NCI-H1930 (cell line): ENCODE data around the gene WFS1.

ENCODE experiments used
- DNase-seq, 2 experiments: peaks; one replicate each; lab custom pipeline; 2025; lab: John Stamatoyannopoulos, UW

Gene WFS1

DNA sequence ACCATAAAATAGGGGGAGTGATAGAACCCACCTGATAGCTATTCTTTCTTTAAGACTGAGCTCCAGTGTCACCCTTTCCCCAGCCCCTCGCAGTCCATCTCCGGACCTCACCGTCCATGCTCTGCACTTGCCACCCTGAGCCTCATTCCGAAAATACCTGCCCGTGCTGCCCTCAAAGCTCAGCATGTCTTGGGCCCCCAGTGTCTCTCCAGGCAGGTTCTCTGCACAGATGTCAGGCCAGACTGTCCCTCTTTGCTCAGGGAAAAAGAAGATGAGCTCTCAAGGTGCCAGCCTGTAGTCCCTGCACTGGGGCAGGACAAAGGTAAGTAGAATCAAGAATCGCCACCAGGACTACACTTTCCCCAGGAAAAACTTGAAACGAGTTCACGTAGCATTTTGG lies 9.8 kb upstream of the WFS1 start:
- DNase-seq: no peak

DNA sequence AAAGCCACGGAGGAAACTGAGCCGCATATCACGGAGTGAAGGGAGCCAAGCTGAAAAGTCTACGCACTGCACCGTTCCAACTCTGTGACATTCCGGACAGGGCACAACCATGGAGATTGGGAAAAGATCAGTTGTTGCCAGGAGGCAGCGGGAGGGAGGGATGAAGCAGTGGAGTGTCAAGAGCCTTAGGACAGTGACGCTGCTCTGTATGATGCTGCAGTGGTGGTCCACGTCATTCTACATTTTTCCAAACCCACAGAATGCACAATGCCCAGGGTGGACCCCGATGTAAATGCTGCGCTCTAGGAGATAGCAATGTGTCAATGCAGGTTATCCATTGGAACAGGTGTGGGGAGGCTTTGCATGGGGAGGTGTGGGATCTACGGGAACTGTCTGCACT lies 7.5 kb upstream of the WFS1 start:
- no peak for DNase-seq

DNA sequence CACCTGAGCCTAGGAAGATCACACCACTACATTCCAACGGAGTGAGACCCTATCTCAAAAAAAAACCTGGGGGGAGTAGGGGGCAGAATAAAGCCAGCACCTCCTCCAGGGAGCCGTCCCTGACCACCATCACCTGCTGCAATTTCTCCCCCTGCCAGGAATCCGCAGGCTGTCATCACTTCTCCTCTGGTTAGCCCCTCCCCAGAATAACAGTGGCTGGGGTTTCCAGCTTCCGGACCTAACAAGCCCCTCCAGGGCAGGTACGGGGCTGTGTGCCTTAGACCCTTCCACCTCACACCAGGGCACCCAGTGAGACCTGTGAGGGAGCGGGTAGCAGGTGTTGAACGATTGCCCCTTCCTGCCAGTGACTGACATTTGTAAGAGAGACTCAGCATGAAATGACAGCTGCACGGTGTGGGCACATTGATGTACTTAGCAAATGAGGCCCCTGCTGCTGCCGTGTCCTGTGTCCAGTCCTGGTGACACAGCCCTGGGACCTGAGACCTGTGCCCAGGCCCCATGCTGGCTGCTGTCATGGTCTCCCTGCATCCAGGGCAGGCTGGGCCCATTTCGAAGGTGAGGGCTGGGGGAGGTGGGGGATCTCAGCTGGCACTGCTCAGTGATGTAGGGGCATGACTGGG lies 6.7 kb upstream of the WFS1 start:
- DNase-seq: no peak

DNA sequence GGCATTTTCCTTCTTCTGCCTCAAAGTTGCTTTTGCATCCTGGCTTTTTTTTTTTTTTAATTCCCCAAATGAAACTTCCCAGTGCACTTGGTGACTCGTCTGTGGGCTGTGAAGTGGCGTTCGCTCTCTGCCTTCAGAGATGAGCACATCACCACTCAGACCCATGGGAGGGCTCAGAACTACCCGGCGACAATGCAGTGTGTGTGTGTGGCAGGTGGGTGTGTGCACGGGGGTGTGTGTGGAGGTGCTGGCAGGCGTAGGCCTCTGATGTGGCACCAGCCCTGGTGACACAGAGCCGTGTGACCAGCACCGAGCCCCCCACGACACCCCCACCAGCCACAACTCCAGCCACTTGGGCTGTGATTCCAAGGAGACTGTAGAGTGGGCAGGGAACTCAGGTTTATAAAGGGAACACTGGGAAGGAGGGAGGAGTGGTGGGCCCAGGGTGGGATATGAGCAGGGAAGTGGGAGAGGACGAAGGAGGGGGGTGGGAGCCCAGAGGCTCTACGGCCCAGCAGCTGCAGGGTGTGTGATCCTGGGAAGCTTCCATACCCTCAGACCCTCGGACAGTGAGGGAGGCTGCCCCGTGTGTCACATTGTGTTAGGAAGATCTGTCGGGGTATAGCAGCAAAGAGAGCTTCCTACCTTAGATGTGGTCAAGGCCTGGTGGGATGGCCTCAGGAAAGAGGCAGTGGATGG lies 6.0 kb upstream of the WFS1 start:
- DNase-seq: no peak

DNA sequence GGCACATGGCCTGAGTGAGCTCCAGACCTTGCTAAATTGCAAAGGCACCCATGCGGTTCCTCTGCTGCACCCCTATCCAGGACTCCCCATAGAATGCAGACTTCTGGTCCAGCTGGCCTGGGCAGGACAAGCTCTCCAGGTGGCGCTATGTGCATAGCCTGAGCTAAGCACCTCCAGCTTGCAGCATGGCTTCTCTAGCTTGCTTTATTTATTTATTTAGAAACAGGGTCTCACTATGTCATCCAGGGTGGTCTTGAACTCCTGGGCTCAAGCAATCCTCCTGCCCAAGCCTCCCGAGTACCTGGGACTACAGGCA lies 5.5 kb upstream of the WFS1 start:
- DNase-seq: peak in 1 of 2 experiments; percentile 21

DNA sequence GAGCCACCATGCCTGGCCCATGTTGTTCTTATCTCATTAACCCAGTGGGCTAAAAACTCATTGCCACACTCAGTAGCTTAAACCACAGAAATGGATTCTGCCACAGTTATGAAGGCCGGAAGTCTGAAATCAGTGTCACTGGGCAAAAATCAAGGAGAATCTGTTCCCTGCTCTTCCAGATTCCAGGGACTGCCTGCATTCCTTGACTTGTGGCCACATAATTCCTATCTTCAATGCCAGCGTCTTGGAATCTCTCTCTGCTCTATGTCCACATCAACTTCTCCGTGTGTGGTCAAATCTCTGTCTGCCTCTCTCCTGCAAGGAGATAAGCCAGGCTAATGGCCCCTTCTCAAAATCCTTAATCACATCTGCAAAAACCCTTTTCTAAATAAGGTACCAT lies 4.1 kb upstream of the WFS1 start:
- no peak for DNase-seq

DNA sequence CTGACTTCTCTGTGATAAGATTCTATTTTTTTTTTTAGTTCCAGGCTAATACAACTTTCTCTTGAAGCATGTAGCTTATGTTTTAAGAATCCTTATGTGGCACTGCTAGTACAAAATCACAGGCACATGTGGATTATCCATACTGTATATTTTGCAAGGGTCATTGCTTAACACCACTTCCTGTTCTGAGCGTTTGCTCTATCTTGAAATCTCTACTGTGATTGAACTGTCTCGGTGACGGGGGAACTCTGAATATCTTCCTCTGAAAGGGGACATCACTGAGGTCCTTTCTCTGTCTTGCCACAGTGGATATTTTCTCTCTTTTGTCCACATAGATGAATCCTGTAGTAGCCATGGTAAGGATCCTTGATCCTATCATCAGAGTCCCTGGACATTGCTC lies 2.1 kb upstream of the WFS1 start:
- DNase-seq: no peak

DNA sequence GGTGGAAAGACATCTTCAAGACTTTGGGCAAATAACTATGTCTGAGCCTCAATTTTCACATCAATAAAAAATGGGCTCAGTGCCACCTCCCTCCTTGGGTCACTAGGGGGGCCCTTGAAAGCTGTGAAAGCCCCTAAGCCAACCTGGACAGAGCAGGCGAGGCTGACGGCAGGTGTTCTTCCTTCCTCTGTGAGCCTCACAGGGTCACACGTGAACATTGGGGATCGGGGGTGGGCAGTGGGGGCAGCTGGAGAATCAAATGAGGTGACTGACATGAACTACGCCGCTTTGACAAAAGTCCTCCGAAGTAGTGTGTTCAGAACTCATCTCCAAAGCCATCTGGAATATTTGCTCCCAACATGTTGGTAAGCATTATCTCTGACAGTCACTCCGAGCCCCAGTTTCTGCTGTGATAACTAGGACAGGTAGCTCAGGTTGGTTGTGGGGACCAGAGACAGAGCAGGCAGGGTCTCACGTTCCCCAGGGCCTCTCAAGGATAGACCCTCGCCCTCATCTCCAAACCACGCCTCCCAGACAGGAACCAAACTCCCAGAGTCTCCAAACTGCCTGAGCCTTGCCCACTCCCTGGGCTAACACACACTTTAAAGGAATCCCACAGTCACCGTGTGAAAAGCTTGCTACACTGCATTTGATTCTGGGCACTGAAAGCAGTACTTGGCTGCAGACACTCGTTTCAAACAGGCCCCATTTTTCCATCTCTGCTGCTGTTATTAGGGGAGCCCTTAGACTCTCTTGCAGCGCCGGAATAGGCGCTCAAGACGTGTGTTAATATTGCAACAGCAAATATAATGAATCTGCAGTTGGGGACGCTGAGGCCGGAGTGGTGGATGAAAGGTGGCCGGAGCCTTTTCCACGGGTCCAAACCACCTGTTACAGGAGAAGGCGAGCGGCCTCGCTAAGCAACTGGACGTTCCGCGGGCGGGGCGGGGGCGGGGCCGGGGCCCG lies 717 bp upstream of the WFS1 start:
- no peak for DNase-seq

DNA sequence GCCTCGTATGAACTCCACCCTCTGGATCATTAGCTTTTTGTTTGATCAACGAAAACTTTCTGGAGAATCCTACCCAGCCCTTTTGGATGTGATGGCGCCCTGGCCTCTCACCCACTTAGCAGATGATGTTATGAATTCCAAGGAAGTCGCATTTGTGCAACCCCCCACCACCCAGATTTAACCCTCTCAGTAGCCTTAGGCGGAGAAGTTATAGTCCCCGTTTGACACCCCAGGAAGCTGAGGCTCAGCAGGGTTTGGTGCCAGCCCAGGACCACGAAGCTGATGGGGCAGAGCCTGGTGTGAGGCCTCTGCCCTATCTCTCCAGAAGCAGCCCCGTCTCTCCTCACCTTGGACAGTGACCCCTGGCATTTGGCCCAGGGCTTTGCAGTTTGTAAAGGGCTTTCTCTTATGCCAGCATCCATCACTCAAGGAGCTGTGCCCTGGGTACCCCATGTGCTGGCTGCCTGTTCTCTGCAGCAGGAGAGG lies 1.0 kb downstream of the WFS1 start:
- DNase-seq: no peak

DNA sequence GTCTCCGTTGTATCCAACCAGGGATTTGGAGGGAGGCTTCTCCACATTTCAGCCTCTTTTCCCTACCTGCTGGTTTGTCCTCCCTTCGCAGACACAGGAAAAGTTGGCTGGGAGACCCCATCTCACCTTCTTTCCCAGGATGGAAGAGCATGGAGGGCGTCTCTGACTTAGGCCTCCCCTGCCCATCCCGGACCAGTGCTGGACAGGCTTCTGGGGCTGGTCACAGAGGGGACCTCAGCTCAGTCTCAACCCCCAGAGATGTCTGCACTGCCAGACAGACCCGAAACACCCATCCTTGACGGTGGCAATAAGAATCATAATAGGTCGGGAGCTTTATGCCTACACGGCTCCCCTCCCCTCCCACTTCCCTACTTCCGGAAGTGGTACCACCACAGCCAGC lies 1.6 kb downstream of the WFS1 start:
- no peak for DNase-seq

DNA sequence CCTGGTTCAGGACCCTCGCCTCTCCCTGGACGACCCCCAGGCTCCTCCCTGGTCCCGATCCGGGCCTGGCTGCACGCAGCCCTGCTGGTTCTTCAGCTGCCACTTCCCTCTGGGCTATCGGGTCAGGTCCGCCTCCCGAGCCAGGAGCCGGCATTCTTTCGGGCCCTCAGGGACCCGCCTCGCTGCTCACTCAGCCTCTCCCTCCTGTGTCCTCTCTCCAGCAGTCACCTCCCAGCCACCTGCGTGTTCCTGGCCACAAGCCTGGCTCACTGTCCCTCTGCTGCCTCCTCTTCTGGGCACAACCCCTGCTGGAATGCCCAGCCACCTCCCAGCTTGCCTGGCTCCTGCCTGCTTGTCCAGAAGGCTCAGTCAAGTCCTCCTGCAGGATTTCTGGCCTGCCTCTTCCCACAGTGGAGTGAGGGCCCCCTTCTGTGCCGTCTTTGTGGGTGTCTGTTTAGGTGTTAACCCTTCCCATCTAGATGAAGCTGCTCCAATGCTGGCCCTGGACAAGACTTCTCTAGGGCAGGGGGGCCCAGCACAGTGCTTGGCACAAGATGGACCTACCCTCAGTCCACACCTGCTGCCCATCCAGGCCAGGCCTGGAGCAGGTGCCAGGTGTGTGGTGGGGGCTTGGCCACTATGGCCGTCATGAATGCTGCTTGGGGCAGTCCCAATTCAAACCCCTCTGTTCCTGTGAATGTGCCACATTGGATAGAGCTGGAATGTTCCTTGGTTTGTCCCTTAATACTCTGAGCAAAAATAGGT lies 2.2 kb downstream of the WFS1 start:
- DNase-seq: no peak

DNA sequence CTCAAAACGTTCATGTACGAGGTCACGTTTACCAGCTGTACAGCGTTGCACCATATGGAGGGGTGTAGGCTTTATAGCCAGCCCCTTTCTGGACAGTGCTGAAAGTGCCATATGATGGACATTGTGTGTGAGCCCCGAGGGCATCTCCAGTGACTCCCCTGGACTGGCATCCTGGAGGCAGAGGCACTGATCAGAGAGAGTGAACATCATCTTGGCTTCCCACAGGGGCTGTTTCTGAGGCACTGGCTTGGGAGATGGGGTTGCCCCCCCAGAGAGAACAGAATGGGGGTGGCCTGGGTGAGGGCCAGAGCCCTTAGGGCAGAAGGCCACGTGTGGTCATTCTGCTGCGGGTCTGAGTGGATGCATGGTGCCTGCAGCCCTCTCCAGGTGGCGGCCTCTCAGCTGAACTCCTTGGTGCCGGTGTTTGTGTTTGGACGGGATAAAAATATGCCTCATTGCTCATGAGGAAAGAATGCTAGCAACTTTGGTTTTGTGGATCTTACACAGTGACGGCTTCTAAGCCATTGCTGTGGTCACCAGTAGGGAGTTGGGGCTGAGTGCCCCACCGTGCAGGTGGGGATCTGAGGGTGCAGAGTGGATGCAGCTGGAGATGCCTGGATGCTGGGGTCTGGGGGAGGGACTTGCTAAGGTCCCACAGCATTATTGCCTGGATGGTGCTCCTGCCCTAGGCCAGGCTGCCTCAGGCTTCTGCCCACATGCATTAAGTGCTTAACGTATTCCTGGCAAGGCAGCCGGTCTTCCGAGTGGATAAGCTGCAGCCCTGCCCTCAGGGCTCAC lies 3.4 kb downstream of the WFS1 start:
- no peak for DNase-seq

DNA sequence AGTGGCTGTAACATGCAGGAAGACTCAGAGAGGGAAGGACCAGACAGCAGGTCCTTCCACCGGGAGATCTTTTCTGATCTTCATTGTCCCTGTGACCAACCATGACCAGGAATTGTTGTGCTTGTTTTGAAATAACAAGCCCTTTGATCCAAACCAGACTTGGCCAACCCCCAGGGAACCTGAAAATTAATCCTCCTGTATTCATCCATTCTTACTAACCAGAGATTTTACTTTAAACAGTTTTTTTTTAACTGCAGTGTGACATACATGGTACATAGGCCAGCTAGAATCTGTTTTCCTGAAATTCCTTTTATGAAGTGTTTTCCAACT lies 4.0 kb downstream of the WFS1 start:
- no peak for DNase-seq

DNA sequence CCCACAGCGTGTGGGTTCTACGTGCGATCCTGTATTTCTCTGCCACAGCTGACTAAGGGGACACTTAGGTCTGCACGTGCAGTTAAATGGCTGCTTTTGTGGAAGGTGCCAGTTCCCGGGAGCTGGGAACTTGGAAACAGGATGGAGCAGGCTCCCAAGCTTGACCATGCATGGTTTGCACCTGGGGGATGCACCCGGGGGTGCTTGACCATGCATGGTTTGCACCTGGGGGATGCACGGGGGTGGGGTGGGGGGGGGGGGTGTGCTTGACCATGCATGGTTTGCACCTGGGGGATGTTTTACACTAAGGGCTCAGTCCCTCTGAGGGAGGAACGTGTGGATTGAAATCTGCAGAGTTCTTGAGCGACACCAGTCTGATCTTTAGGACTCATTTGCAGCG lies 5.7 kb downstream of the WFS1 start:
- DNase-seq: no peak

DNA sequence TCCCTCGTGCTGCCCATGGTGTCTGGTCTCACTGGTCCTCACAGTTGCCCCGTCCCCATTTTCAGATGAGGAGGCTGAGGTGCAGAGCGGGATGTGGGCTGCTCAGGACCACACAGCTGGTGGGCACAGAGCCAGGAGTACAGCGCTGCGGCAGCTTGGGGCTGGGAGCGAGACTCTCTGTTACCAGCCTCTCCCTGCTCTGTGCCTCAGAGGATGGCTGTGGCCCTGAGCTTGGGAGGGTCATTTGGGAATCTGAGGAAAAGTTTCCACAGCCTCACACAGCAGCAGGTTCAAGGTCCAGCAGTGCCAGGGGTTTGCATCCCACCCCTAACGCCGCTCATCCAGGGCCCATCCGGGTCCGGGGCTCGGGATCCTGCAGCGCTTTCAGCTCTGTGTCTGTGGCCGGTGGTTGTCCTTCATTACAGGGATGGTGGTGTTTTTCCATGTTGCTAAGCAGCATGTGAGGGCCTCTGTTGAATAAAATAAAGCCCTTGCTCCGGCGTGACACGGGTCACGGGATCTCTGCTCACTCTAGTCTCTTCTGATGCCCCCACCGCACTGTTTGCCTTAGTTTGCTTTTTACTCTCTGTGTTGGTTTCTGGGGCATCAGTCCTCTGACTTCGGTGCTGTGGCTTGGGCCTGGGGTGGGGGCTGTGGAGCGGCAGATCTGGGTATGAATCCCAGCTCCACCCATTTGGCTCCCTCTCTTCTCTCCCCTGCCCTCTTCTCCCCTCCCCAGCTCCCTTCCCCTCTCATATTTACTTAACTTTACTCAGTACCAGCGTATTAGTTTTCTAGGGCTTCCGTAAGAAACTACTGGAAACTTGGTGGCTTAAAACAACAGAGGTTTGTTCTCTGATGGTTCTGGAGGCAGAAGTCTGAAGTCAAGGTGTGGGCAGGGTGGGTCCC lies 6.5 kb downstream of the WFS1 start:
- no peak for DNase-seq

DNA sequence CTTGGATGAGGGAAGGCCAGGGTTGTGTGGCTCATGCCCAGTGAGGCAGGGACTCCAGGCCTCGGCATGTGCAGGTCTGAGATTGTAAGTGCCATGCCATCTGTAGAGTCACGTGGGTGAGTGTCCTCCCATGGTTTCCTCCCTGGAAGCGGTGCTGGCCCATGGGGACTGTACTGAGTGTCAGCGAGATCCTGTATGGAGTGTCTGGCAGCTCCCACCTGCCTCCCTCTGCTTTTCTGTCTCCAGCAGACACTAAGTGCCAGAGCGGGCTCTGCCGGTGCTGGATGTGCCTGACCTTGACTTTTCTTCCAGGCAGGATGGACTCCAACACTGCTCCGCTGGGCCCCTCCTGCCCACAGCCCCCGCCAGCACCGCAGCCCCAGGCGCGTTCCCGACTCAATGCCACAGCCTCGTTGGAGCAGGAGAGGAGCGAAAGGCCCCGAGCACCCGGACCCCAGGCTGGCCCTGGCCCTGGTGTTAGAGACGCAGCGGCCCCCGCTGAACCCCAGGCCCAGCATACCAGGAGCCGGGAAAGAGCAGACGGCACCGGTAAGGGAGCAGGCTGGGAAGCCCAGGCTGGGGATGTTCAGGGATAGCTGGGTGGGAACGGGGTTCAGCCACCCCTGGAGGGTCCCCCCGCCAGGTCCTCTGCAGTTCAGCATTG lies 7.6 kb downstream of the WFS1 start:
- no peak for DNase-seq

DNA sequence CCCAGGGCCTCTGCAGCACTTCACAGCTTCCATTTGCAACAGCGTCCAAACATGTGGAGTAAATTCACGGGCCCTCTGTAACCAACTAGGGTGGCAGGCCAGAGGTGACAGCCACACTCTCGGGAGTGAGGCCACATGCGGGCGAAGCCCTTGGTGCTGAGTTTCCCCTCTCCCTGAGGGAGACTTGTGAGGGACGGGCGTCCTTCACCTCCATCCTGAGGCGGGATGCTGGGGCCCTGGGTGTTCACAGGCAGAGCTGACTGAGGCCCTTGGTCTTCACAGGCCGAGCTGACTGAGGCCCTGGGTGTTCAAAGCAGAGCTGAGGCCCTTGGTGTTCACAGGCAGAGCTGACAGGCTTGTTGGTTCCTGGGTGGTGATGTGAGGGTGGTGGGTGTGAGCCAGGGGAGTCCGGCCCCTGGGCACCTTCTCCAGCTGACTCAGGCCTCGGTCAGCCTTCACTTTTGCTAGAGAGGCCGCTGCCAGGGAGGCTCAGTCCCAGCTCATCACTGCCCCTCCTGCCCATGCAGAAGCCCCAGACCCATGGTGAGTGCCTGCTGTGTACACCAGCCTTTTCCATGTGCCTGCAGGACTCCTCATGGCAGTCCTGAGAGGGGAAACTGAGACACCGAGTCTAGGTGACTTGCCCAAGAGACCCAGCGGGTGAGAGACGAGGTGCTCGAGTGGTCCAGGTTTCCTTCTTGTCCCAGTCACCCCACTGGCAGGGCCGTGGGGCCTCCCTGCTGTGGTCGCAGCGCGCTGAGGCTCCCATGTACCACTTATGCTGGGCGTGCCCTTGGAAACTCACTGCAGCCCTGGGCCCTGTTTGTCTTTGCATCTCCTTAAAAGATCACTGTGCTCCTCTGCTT lies 8.5 kb downstream of the WFS1 start:
- DNase-seq: no peak

DNA sequence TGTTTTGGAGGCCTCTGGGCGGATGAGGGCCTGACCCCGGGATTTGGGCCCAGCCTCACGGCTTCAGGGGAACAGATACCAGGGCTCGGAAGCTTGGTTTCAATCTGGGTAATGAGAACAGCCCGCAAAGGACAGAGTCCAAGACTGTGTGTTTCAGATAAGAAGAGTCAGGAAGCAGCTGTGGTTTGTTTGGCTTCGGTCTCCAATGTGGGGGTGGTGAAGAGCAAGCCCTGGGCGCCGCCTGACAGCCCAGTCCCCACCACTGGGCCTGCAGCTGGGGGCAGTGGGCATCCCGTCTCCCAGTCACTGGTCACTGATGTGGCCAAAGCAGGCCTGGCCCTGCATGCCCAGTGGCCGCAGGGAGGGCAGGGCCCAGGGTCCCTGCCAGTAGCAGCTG lies 9.1 kb downstream of the WFS1 start:
- DNase-seq: no peak
